Measurements from ENCODE around the gene FNDC3B. TPM values are rescaled to one million over a fixed set of nuclear protein-coding genes. Genes with fewer than 3 reads are reported as not detected.

FNDC3B gene
- total RNA-seq, 2 experiments from 2014 or later = 10.6 to 12.0 TPM

DNA sequence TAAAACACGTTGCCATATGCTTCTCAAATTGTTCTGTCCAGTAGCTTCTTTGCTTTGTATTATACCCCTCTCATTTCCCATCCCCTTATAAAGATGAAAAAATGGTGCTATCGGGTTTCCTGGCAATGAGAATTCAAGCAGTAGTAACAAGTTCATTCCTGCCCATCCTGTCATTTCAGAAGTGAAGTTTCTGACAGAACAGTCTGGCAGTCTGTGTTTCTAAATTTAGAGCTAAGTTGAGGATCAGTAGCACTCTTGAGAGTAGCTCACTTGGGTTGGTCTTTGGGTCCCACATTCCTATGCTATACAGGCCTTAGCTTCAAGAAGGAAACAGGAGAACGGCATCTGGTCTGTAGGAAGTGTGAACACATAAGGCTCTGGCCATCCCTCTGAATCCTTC, 274.3 kb downstream of the FNDC3B start:
- H3K9me3 Mint-ChIP-seq = no peaks in the 10 kb centered on the region
- ATAC-seq (no peak), DNase-seq (no peak)
- ChIA-PET CTCF (interaction anchor here (0.9 to 2.7 kb wide), 2 partner anchors 19 to 28 kb away, joined by 3 to 13 read pairs; no protein-coding TSS in a partner anchor), POLR2A (no interaction called here)
- H3K27me3 Mint-ChIP-seq = no peaks in the 10 kb centered on the region
- peaks cover 8% of the 10 kb centered on the region for H3K4me1 Mint-ChIP-seq (ENCODE audit: low read depth)
- H3K36me3 Mint-ChIP-seq (ENCODE audit: low read depth) = peaks cover 9% of the 10 kb centered on the region
- intact Hi-C loops (cut with micrococcal nuclease) = no loop called here
- no peak overlapping the region for H3K4me3 Mint-ChIP-seq
- TF ChIP-seq, protein P1, sequence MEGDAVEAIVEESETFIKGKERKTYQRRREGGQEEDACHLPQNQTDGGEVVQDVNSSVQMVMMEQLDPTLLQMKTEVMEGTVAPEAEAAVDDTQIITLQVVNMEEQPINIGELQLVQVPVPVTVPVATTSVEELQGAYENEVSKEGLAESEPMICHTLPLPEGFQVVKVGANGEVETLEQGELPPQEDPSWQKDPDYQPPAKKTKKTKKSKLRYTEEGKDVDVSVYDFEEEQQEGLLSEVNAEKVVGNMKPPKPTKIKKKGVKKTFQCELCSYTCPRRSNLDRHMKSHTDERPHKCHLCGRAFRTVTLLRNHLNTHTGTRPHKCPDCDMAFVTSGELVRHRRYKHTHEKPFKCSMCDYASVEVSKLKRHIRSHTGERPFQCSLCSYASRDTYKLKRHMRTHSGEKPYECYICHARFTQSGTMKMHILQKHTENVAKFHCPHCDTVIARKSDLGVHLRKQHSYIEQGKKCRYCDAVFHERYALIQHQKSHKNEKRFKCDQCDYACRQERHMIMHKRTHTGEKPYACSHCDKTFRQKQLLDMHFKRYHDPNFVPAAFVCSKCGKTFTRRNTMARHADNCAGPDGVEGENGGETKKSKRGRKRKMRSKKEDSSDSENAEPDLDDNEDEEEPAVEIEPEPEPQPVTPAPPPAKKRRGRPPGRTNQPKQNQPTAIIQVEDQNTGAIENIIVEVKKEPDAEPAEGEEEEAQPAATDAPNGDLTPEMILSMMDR (IDR thresholded peaks at IDR 0.05) = no peak
- H3K27ac Mint-ChIP-seq = no peak overlapping the region

DNA sequence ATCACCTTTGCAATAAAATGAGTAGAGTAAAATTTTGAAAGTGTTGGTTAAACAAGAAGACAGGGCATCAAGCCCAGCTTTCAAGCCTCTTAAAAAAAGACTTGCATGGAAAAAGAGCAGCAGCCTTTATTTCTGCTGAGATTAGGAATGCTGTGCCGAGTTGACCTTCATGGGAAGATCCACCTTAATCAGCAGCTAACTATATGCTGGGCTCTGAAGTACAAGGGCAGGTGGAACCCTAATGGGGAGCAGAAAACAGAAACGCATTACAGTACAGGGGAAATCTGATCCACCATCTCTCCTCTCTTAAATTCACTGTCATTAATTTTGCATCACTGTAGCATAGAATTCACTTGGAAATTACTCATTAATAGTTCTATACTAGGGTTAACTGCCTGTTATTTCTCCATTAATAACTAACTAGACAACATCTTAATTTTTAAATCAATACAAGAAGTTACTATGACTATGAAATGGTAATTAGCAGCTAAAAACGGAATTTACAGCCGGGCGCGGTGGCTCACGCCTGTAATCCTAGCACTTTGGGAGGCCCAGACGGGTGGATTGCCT, 275.3 kb downstream of the FNDC3B start:
- H3K27ac Mint-ChIP-seq = no peak overlapping the region
- no peaks in the 10 kb centered on the region for H3K9me3 Mint-ChIP-seq
- ChIA-PET POLR2A (no interaction called here), CTCF (interaction anchor here (1.2 to 1.7 kb wide), 2 partner anchors 15 to 18 kb away, joined by 3 to 11 read pairs; no protein-coding TSS in a partner anchor)
- H3K36me3 Mint-ChIP-seq (ENCODE audit: low read depth) = peaks cover 9% of the 10 kb centered on the region
- ATAC-seq (no peak), DNase-seq (no peak)
- intact Hi-C loops (cut with micrococcal nuclease) = no loop called here
- TF ChIP-seq, protein P1 (IDR thresholded peaks at IDR 0.05) = no peak
- H3K4me3 Mint-ChIP-seq = no peak overlapping the region
- no peaks in the 10 kb centered on the region for H3K27me3 Mint-ChIP-seq
- peaks cover 8% of the 10 kb centered on the region for H3K4me1 Mint-ChIP-seq (ENCODE audit: low read depth)

DNA sequence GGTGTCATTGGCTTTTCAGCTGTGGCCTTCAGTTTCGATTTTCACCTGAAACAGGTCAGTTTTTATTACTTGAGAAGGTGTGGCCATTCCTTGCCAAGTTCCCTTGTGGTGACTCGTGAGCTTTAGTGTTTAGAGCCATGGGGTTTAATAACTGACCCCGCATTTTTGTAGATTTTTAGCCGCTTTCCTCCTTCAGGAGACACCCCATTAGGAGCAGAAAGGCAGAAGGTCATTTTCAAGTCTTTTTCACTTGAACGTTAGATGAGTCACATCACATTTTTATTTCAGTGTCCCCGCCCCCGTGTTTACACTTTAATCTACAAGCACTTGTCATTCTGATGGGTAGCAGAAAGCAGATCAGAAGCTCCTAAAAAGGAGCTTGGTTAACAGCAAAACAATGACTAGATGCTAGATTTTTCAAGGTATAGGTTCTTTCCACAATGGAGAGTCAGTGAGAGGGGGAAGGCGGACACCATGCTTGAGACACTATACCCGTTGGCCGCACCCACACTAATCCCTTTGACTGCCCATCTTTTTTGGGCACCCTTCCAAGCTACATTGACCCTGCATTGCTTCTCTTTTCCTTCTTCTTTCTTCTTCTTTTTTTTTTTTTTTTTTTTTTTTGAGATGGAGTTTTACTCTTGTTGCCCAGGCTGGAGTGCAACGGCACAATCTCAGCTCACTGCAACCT, 276.2 kb downstream of the FNDC3B start:
- H3K36me3 Mint-ChIP-seq (ENCODE audit: low read depth) = peaks cover 13% of the 10 kb centered on the region

DNA sequence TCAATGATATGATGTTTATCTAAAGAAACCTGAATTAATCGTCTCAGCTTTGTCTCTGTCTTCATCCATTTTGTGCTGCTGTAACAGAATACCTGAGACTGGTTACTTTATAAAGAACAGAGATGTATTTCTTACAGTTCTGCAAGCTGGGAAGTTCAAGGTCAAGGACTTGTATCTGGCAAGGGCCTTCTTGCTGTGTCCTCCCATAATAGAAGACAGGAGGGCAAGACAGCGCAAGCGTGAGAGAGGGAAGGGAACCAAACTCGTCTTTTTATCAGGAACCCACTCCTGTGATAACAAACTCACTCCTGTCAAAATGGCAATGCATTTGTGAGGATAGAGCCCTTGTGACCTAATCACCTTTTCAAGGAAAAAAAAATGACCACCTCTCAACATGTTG, 277.4 kb downstream of the FNDC3B start:
- DNase-seq (no peak), ATAC-seq (no peak)
- peaks cover 8% of the 10 kb centered on the region for H3K36me3 Mint-ChIP-seq (ENCODE audit: low read depth)
- POLR2A ChIA-PET = no interaction called here
- intact Hi-C loops (cut with micrococcal nuclease) = no loop called here
- TF ChIP-seq, protein P1 (IDR thresholded peaks at IDR 0.05) = no peak
- no peaks in the 10 kb centered on the region for H3K9me3 Mint-ChIP-seq
- no peak overlapping the region for H3K27ac Mint-ChIP-seq
- CTCF ChIA-PET = interaction anchor here (1.0 kb wide), 1 partner anchor 351 kb away, joined by 3 read pairs; no protein-coding TSS in a partner anchor
- peaks cover 8% of the 10 kb centered on the region for H3K4me1 Mint-ChIP-seq (ENCODE audit: low read depth)
- H3K4me3 Mint-ChIP-seq = no peak overlapping the region
- H3K27me3 Mint-ChIP-seq = no peaks in the 10 kb centered on the region

More for the DNA sequence above, 276.2 kb downstream of the FNDC3B start:
- DNase-seq = peak; percentile 39
- CTCF ChIA-PET = interaction anchor here (1.0 to 1.7 kb wide), 3 partner anchors 14 to 352 kb away, joined by 3 to 11 read pairs (median 3); no protein-coding TSS in a partner anchor
- TF ChIP-seq, protein P1 (IDR thresholded peaks at IDR 0.05) = no peak
- POLR2A ChIA-PET = interaction anchor here (0.6 kb wide), 1 partner anchor 272 kb away, joined by 3 read pairs; no protein-coding TSS in a partner anchor
- Mint-ChIP-seq H3K4me1 (ENCODE audit: low read depth) (peaks cover 8% of the 10 kb centered on the region), H3K9me3 (no peaks in the 10 kb centered on the region), H3K27ac (no peak overlapping the region), H3K4me3 (no peak overlapping the region), H3K27me3 (no peaks in the 10 kb centered on the region)
- ATAC-seq = no peak
- intact Hi-C loops (cut with micrococcal nuclease) = no loop called here

DNA sequence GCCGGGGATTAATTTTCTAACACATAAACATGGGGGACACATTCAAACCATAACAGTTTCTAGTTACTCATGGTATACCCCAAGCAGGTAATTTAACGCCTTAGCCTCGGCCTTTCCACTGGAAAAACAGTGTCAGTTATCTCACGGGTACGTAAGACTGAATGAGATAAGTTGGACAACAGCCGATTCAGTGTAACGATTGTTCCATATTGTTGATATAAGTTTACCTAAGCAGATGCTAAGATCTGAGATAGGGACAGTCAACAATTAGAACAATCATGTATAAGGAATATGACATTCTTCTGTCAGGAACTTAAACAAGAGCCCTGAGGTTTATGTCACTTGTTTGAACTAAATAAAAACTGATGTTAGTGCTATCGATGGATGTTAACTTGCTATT, 278.1 kb downstream of the FNDC3B start:
- TF ChIP-seq, protein P1 (IDR thresholded peaks at IDR 0.05) = no peak
- DNase-seq (no peak), ATAC-seq (no peak)
- Mint-ChIP-seq H3K27me3 (no peaks in the 10 kb centered on the region), H3K36me3 (ENCODE audit: low read depth) (peaks cover 5% of the 10 kb centered on the region), H3K9me3 (no peaks in the 10 kb centered on the region), H3K4me1 (ENCODE audit: low read depth) (peaks cover 8% of the 10 kb centered on the region), H3K4me3 (no peak overlapping the region), H3K27ac (no peak overlapping the region)
- POLR2A ChIA-PET = no interaction called here
- intact Hi-C loops (cut with micrococcal nuclease) = no loop called here
- CTCF ChIA-PET = interaction anchor here (0.6 to 1.3 kb wide), 3 partner anchors 15 to 491 kb away, joined by 4 to 7 read pairs (median 5); no protein-coding TSS in a partner anchor

Measured in activated CD8-positive, alpha-beta T cell treated with anti-CD3 and anti-CD28 coated beads for 36 hours (primary cell).